NCI-H1417 treated with DMSO at 0.1 percent for 48 hours (cell line): Measurements from ENCODE around the gene CCSER1.
"Not testable (repeated sequence)": the region's sequence is repeated elsewhere in the genome, so short reads cannot be mapped to it uniquely, and the experiment has no call there.

ENCODE experiments used
- DNase-seq: peaks from one replicate; lab custom pipeline; 2025; lab: John Stamatoyannopoulos, UW

The CCSER1 gene

DNA sequence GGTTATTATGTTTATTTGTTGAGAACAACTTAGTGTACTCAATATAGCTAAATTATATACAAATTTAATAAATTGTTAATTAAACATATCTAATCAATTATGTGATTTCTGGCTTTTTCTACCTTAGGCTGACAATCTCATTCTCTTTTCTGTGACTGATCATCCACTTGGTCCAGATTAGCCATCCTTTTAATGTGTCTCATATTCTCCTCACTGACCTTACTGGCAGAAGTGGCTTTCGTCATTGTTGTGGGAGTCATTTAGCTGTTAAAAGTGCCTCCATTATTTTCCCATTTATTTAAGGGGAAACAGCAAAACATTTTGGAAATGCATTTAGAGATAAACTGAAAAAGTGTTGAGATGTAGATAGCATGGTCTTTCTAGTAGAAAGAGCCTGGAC is 172.2 kb downstream of the CCSER1 start:
- no peak for DNase-seq

DNA sequence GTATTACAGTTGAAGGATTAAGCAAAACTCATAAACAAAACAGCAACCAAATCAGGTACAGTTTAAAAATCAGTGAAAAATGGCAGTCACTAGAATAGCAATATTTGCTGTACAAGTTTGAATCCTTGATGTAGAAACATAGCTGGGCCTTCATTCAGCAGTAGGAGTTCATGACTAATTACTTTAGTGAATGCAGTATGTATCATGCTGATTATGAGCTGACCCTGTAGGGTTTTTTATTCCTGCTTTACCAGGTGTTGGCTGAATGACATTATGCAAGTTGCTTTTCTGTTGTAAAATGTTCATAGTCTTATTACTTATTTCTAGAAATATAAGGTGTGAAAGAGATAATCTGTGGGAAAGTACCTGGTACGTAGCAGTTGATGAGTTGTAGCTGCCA is 179.6 kb downstream of the CCSER1 start:
- DNase-seq: no peak

DNA sequence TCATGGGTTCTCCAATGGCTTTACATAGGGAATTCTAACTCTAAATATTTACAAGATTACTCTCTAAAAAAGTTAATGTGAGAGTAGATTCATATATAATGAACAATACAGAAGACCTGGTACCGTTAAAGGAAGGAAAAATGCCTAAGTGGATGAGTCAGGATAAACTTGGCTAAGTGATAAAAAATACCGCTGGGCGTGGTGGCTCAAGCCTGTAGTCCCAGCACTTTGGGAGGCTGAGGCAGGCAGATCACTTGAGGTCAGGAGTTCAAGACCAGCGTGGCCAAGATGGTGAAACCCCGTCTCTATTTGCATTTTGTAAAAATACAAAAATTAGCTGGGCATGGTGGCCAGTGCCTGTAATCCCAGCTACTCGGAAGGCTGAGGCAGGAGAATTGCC is 189.9 kb downstream of the CCSER1 start:
- DNase-seq: not testable (repeated sequence)

DNA sequence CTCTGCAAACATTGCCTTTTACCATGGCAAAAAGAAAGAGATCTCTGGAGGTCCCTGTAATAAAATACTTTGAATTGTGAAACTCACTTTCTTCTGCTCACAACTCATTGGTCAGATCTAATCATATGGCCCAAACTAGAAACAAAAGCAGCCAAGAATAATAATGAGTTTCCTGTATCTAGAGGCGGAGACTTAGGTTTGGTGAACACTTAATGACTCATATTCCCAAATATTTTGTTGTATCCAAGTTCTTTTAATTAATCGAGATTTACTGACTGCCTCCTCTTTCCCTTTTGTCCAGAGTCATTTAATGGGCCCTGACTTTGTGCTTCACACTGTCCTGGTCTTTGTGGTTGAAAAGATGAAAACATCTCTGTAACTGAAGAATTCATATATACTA is 190.6 kb downstream of the CCSER1 start:
- DNase-seq: no peak

DNA sequence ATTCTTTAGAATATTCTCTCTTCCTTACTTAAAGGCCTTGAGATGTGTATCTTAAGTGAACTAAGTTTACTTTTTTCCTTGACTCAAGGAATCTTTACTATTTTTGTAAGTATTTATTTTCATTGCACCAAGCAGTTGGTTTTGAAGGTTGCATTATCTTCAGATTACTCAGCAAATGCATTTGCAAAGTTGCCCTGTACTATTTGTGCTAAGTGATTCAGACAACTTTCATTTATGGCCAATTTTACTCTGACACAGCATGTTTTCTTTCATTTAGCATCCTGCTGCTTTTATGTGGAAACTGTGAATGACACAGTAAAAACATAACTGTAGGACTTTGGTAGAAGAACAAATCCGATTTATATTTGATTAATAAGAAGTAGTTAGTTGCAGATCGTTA is 191.0 kb downstream of the CCSER1 start:
- no peak for DNase-seq

DNA sequence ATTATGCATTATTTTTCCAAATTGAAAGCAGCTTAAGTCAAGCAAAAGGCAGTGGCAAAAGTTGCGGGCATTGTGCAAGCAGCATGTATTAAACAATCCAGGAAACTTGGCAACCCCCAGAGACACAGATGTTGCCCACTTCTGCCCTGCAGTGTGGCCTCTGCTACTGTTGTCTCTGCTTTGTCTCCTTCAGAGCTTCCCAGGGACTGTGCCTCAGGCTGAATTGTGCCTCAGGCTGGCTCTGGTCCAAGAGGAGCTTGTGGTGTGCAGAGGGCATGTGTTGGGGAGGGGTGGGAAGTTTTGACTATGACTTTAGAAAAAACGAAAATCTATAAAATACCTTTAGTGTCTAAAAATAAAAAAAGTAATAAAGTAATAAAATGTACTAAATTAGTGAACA is 201.4 kb downstream of the CCSER1 start:
- DNase-seq: no peak

DNA sequence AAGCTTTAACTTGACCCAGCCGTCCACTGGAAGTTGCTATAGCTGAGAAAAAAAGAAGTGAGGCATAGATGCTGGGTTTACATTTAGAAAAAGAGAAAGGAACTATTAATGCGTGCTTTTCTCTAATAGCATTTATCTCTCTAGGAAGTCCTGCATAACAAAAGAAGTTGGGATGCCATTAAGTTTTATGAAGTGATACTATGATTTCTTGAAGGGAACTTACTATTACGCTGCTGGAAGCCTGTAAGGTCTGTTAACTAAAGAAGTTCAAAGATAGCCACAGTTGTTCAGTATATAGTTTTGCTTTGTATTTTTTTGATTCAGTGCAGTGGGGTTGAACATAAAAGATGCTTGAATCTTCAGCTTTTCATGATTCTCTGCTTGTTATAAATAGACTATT is 203.4 kb downstream of the CCSER1 start:
- no peak for DNase-seq

DNA sequence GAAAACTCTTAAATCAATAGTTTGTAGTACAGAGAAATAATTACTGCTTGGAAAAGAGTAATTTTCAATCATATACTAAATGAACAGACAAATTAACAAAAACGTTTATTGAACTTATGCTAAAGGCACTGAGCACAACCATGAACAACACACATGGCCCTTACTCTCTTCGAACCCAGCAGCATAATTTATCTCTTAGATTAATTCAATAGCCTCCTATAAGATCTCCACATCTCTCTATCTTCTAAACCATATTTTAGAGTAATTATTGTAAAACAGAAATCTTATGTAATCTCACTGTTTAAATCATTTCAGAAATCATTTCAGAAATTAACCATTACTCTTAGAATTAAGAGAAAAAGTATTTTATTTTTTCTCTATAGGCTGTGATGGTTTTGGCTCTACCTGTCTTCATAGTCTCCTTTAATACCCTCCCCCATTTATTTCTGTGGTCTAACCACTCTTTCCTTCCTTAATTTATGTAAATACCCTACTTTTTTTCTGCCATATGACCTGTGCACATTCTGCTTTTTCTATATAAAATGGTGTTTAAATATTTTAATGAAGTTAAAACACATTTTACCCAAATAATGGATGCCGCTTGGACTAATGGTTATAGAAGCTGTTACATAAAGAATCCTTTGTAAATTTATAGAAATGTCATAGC is 218.5 kb downstream of the CCSER1 start:
- no peak for DNase-seq

DNA sequence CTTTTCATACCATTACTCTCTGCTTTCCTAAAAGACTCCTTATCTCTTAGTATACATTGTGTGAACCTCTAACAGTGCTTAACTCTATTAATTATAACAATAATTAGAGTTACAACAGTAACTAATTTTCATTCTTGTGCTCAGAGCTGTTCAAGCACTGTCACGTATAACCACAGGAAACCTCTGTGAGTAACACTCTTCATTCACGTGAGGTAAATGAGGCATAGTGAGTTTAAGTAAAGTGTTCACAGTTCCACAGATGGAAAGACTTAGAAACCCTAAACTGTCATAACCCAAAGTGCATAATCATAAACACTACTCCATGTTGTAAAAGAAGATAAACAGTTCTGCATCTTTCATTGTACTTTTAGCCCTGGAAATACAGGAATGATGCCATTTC is 222.4 kb downstream of the CCSER1 start:
- no peak for DNase-seq

DNA sequence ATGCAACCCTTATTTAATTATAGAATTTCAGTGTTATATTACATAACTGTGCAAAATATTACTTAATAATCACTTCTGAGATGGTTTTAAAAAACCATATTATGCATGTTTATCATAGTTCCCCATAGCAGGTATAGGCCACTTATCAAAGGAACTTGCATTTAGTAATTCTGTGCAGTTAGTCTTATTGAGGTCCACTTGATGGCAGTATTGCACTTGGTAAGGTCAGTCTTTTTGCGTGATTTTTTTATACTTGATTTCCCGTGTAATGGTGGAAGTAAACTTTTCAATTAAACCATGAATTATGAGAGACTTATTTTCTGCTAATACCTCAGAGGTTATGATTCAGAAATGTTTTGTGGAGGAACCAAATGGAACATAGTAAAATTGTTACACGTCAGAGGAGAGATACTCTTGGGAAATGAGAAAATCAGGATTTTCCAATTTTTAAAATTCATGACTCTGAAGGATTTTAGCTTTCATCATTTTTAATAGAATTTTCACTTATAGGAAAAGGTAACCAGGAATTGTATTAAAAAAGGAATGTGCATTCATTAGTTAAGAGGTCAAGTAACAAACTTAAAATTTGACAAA is 230.0 kb downstream of the CCSER1 start:
- no peak for DNase-seq

DNA sequence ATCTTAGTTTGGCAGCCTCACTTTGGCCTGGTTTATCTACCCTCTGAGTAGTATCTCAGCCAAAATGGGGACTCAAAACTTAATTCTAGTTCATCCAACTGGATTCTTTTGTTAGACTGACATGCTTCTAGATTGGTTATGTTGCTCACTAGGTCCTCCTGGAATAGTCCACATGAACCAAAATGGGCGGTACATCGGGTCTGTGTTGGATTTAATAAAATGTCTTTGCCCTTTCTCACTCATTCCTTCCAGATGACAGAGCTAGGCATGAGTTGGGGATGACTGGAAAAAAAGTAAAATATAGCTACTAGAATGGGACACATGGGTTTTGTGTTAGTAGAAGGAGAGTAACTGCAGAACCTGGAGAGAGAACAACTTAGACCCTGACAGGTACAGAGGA is 247.9 kb downstream of the CCSER1 start:
- DNase-seq: no peak

DNA sequence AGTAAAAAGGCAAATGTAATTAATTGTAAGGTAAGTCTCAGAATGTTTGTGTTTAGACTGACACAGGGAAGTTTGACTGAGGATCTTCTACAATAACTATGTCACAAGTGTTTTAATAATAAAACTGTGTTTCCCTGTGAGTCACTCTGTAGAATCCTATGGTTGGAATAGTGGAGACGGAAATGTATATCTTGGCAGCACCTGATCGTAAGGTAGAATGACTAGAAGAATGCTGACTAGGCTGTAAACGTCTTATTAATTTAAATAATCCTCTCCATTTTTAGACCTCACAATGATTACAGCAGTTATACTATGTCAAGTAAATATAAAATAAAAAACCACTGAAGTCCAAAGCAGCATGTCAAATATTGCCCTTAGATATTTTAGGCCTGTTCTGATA is 266.0 kb downstream of the CCSER1 start:
- DNase-seq: no peak

DNA sequence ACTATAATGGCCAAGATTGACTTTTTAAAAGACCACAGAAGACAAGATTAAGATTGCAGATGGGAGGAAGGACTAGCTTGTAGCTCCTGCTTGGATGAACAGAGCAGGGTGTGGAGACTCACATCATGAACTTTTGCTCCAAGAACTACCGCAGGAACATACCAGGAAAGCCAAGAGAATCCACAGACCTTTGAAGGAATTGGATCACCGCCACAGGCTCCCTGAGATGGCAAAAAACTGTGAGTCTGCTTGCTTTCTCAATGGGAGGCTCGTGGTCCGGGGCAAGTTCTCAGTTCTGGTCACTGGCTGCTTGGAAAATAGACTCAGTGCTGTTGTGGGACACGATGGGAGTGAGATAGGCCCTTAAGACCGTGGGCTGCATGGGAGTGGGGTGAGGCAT is 276.6 kb downstream of the CCSER1 start:
- no peak for DNase-seq

DNA sequence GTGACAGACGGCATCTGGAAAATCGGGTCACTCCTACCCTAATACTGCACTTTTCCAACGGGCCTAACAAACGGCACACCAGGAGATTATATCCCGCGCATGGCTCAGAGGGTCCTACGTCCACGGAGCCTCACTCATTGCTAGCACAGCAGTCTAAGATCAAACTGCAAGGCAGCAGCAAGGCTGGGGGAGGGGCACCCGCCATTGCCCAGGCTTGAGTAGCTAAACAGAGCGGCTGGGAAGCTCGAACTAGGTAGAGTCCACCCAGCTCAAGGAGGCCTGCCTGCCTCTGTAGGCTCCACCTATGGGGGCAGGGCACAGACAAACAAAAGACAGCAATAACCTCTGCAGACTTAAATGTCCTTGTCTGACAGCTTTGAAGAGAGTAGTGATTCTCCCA is 280.7 kb downstream of the CCSER1 start:
- DNase-seq: not testable (repeated sequence)

DNA sequence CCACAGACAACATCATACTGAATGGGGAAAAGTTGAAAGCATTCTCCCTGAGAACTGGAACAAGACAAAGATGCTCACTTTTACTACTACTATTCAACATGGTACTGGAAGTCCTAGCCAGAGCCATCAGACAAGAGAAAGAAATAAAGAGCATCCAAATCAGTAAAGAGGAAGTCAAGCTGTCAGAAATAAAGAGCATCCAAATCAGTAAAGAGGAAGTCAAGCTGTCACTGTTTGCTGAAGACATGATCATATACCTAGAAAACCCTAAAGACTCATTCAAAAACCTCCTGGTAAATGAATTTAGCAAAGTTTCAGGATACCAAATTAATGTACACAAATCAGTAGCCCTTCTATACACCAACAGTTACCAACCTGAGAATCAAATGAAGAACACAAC is 285.6 kb downstream of the CCSER1 start:
- not testable (repeated sequence) for DNase-seq

DNA sequence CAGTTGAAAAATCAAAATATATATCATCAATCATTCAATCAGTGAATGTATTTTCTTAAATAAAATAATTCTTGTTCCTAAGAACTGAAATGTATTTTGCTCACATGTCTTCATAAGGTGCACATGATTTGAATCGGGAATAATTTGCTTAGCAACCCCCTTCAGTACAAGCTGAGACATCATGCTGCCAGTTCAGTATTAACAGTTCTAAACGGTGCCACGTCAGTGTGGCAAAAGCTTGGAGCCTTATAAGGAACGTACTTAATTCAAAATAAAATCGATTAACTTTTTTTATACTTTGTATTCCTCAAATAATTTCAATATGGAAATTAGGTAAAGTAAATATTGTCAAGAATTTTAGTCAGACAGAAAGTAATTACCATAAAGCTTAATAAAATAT is 287.9 kb downstream of the CCSER1 start:
- no peak for DNase-seq

DNA sequence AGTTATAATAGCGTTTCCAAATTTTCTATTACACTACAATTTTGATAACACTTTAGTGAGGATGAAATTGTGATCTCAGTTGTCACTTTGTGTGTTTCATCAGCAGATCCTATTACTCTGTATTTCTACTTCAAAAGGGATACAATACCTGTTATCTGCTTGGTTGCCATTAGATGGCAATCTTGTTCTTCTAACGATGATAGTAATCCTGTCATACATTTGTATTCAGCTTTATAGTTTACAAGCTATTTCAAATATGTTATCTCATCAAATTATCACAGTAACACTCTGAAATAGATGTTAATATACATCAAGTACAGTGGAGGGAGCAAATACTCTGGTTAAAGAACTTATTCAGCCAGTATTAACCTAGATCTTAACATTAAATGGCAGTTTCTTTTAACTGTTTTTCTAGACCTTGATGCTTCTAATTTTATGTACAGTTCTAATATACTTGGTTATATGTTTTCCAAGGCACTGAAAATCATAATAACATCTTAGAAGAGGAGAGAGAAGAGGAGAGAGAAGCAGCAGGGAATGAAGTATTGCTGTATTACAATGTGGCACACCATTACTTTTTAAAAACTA is 292.0 kb downstream of the CCSER1 start:
- peak; percentile 41 for DNase-seq

DNA sequence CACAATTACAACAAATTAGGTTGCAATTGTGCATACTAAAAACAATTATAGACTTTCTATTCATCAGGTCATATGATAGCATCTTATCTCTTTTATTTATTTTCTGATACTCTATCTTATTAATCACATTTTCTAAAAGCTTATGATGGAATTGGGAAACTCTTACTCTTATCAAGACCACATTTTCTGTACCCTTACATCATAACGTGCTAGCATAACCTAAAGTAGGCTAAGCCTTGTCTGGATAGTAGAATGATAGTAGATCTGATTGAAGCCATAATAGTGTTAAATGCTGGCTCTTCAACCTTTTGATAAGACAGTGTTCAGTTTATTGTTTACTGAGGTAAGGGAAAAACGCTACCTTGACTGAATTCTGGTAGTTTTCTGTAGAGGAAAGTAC is 294.0 kb downstream of the CCSER1 start:
- DNase-seq: no peak

DNA sequence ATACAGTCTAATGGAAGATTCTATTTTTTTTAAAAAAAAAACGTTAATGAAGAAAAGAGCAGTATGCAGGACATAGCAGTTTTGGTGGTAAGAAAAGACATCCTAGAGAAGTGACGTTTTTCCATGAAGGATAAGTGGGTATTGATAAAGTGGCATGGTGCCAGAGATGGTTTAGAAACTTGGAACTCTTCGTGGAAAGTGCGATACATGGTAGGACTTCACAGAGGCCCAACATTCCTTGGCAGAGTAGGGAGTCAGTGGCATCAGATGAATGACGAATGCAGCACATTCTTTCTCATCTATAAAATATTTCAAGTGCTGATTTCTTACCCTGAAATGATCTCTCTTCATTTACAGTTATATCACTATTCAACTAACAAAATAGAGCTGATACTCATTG is 298.7 kb downstream of the CCSER1 start:
- no peak for DNase-seq

DNA sequence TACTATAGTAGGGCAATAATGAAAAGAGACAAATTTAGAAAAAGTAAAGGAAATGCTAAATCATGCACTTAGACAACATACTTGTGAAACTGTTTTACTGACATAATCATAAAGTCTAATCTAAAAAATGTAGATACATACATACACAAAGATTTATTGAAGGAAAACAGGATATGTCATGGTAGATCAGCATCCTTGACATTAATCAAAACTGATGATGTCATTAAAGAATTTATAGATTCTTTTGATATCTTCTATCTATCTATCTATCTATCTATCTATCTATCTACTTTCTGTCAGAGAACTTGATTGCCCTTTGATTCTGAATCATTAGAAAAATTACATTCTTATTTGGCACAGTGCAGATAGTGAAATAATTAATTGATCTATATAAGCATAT is 311.3 kb downstream of the CCSER1 start:
- DNase-seq: no peak

DNA sequence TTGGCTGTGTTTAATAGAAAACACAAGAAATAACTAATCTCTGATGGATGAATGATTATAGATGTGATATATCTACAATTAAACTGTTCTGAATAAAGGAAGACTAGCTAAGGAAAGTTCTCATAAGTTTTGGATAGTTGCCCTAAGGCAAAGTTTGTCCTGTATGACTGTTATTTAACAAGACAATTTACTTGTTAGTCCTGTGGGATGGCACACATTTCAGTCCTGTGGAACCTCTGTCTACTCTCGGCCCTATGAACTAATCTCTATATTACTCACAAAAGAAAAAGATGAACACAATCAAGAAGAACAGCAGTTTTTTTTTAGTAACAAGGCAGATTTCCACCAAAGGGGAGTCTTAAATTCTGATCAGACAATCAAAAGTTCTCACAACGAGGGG is 314.6 kb downstream of the CCSER1 start:
- DNase-seq: no peak

DNA sequence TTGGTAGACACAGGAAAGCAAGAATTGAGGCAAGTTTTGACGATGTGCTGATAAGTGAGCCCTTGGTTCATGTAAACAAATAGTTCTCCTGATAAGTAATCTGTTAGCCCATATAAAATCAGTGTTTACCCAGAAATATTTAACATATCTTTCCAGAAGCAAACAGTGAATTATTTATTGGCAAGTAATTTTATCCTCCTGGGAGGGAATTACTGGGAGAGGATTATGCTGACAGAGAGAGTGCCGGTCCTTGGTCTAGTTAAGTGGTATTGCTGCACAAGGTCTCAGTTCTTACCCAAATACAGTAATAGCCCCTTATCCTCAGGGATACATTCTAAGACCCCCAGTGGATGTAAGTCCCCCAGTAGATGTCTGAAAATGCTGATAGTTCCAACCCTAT is 315.4 kb downstream of the CCSER1 start:
- DNase-seq: no peak

DNA sequence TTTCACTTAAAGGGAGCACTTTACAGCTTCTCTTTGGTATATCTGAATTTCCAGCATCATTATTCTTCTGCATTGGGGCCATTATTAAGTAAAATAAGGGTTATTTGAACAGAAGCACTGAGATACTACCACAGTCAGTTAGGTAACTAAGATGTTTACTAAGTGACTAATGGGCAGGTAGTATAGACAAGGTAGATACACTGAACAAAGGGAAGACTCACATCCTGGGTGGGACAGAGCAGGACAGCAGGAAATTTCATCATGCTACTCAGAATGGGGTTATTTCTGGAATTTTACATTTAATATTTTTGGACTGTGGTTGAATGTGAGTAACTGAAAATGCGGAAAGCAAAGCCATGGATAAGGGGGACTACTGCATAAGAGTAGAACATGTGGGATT is 316.0 kb downstream of the CCSER1 start:
- no peak for DNase-seq

DNA sequence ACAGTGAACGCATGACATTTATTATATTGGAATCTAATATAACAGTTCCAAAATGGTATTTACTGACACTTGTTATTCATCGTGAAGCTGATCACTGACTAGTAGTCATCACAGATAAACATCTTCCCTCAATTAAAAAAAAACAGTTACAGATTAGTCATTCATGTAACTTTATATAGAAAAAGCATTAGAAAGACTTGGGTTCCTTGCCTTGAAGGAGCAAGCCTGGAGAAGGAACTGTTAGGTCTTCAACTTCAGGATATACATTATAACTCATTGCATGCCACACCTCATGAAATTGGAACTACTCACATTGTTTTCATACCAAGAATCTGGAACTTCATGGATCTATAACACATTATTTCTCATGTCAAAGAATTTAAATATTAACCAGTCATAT is 317.7 kb downstream of the CCSER1 start:
- DNase-seq: no peak
